Measurements from ENCODE around the gene RPUSD1. TPM values are rescaled to one million over a fixed set of nuclear protein-coding genes. Genes with fewer than 3 reads are reported as not detected.

Gene RPUSD1
- total RNA-seq, 1 experiment from 2014 or later, result 41.1 TPM

DNA sequence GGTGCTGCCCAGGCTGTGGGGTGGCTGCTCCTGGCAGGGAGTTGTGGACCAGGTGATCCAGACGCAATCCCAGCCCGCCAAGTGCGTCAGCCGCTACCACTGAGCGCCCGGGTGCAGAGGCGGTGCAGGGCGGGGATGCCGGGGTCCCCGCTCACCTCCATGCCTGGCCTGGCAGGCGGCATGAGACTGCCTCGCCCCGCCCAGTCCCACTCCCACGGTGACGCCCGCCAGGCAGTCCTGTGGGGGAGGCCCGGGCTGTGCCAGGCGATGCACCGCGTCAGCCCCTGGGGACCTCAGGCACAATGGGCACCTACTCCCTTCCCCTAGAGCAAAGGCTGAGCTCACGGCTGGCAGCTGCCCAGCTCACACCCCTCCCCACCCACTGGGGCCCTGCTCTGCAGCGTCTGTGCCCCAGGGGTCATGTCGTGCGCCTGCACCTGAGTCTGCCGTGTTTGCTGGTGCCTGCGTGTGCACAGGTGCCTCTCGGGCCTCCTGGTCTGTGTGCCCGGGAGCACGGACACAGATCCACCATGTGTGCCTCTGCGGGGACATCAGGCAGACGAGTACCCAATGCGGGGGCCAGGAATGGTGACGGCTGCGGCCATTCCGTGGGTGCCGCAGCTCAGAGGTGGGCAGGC, 5.3 kb downstream of the RPUSD1 start:
- no TSS peak for BruUV-seq (replicated peaks)
- H3K9me3 ChIP-seq (ENCODE audit: low read depth, low read length, poor library complexity, severe bottlenecking), result no peaks in the 10 kb centered on the region
- peaks cover 10% of the 10 kb centered on the region for H3K27me3 ChIP-seq (replicated peaks; ENCODE audit: insufficient read depth, low read depth, low read length, poor library complexity)
- no peak overlapping the region for H3K4me3 ChIP-seq (ENCODE audit: low read depth, low read length, poor library complexity, severe bottlenecking)
- H3K4me1 ChIP-seq (ENCODE audit: insufficient read depth, low read length, poor library complexity, severe bottlenecking), result no peaks in the 10 kb centered on the region
- ChIA-PET CTCF (no interaction called here), POLR2A (ENCODE audit: low non-redundant PET) (interaction anchor here (0.5 kb wide), 1 partner anchor 26 kb away, joined by 4 read pairs; no protein-coding TSS in a partner anchor)
- H3K27ac ChIP-seq (ENCODE audit: low read depth, low read length, poor library complexity, severe bottlenecking), result no peak overlapping the region
- H3K36me3 ChIP-seq (ENCODE audit: insufficient read depth, low read length, poor library complexity, severe bottlenecking), result peaks cover 5% of the 10 kb centered on the region
- DNase-seq (ENCODE audit: low spot score), result peak; percentile 39
- TF ChIP-seq, protein P1, sequence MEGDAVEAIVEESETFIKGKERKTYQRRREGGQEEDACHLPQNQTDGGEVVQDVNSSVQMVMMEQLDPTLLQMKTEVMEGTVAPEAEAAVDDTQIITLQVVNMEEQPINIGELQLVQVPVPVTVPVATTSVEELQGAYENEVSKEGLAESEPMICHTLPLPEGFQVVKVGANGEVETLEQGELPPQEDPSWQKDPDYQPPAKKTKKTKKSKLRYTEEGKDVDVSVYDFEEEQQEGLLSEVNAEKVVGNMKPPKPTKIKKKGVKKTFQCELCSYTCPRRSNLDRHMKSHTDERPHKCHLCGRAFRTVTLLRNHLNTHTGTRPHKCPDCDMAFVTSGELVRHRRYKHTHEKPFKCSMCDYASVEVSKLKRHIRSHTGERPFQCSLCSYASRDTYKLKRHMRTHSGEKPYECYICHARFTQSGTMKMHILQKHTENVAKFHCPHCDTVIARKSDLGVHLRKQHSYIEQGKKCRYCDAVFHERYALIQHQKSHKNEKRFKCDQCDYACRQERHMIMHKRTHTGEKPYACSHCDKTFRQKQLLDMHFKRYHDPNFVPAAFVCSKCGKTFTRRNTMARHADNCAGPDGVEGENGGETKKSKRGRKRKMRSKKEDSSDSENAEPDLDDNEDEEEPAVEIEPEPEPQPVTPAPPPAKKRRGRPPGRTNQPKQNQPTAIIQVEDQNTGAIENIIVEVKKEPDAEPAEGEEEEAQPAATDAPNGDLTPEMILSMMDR (conservative IDR thresholded peaks at IDR 0.05; ENCODE audit: low read depth, low read length), result no peak
- no peak for TF ChIP-seq EZH2 (IDR thresholded peaks at IDR 0.05; ENCODE audit: borderline replicate concordance, low read depth, low read length, poor library complexity, severe bottlenecking)
- intact Hi-C loops (cut with micrococcal nuclease; ENCODE audit: unreplicated experiment), result no loop called here

DNA sequence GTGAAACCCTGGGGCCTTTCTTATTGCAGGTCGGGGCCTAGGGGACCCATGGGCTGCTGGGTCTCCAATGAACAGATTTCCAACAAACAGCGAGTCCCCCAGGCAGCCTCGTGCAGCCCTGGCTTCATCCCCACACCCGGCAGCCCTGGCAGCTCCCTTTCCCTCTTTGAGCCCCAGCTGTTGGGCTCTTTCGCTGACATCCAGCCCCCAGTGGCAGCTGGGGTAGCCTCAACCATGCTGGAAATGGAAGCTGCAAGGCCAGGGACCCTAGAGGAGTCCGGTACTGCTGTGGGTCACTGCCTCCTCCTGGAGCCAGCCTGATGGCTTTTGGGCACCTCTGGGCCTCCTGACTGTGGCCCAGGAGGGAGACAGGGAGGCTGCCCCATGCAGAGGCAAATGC, 5.9 kb downstream of the RPUSD1 start:
- Histone ChIP-seq H3K9me3 (ENCODE audit: low read depth, low read length, poor library complexity, severe bottlenecking) (no peaks in the 10 kb centered on the region), H3K4me1 (ENCODE audit: insufficient read depth, low read length, poor library complexity, severe bottlenecking) (no peaks in the 10 kb centered on the region), H3K27me3 (replicated peaks; ENCODE audit: insufficient read depth, low read depth, low read length, poor library complexity) (peaks cover 10% of the 10 kb centered on the region), H3K36me3 (ENCODE audit: insufficient read depth, low read length, poor library complexity, severe bottlenecking) (peaks cover 5% of the 10 kb centered on the region), H3K27ac (ENCODE audit: low read depth, low read length, poor library complexity, severe bottlenecking) (no peak overlapping the region), H3K4me3 (ENCODE audit: low read depth, low read length, poor library complexity, severe bottlenecking) (no peak overlapping the region)
- CTCF ChIA-PET, result no interaction called here
- DNase-seq (ENCODE audit: low spot score), result no peak
- POLR2A ChIA-PET (ENCODE audit: low non-redundant PET), result no interaction called here
- BruUV-seq (replicated peaks), result no TSS peak
- TF ChIP-seq, protein P1 (conservative IDR thresholded peaks at IDR 0.05; ENCODE audit: low read depth, low read length), result no peak
- TF ChIP-seq EZH2 (IDR thresholded peaks at IDR 0.05; ENCODE audit: borderline replicate concordance, low read depth, low read length, poor library complexity, severe bottlenecking), result no peak
- intact Hi-C loops (cut with micrococcal nuclease; ENCODE audit: unreplicated experiment), result no loop called here

DNA sequence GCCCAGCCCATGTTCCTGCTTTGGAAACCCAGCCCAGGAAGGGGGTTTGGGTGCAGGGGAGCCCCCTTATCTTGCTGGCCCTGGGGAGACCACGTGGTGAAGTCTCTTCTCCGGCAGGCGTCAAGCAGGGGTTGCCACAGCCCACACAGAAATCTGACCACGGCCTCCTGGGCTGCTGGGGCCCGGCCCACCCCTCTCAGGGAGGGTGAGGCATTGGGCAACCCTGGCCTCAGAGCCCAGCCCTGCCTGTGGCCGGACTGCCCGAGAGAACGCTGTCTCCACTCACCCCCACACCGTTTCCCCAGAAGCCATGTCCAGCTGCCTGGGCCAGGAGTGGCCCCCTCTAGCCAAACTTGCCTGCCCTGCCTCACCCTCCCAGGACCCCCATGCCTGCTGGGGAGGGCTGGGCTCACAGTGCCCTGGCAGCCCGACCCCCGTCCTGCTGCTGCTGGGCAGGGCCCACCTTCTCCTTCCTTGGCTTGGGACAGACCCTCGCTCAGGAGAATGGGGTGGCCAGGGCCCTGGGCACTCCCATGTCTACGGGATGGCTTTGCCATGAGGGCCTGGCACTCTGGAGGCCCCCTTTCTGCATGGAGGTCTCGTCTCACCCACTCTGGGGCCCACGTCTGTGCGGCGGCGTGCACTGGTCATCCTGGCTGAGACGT, 6.7 kb downstream of the RPUSD1 start:
- Histone ChIP-seq H3K36me3 (ENCODE audit: insufficient read depth, low read length, poor library complexity, severe bottlenecking) (peaks cover 2% of the 10 kb centered on the region), H3K27me3 (replicated peaks; ENCODE audit: insufficient read depth, low read depth, low read length, poor library complexity) (peaks cover 10% of the 10 kb centered on the region), H3K4me3 (ENCODE audit: low read depth, low read length, poor library complexity, severe bottlenecking) (no peak overlapping the region), H3K9me3 (ENCODE audit: low read depth, low read length, poor library complexity, severe bottlenecking) (no peaks in the 10 kb centered on the region), H3K27ac (ENCODE audit: low read depth, low read length, poor library complexity, severe bottlenecking) (no peak overlapping the region), H3K4me1 (ENCODE audit: insufficient read depth, low read length, poor library complexity, severe bottlenecking) (no peaks in the 10 kb centered on the region)
- CTCF ChIA-PET, result no interaction called here
- TF ChIP-seq EZH2 (IDR thresholded peaks at IDR 0.05; ENCODE audit: borderline replicate concordance, low read depth, low read length, poor library complexity, severe bottlenecking), result no peak
- TF ChIP-seq, protein P1 (conservative IDR thresholded peaks at IDR 0.05; ENCODE audit: low read depth, low read length), result no peak
- BruUV-seq (replicated peaks), result no TSS peak
- DNase-seq (ENCODE audit: low spot score), result no peak
- POLR2A ChIA-PET (ENCODE audit: low non-redundant PET), result no interaction called here
- intact Hi-C loops (cut with micrococcal nuclease; ENCODE audit: unreplicated experiment), result no loop called here

All from A673 (cell line).